Measurements from ENCODE around the gene ALAD. TPM values are rescaled to one million over a fixed set of nuclear protein-coding genes. Genes with fewer than 3 reads are reported as not detected.

Gene ALAD
- total and polyA plus RNA-seq, 9 of the 15 experiments (the other 6 are each of a cell fraction or from before 2014, with no cell fraction given), result 1.3 to 12.7 (median 6.8) TPM

- TF ChIP-seq RBBP5 (IDR thresholded peaks at IDR 0.05; ENCODE audit: borderline replicate concordance, insufficient read depth, low read length, poor library complexity, severe bottlenecking) (peak; percentile 99), NKRF (IDR thresholded peaks at IDR 0.05; ENCODE audit: borderline replicate concordance) (peak; percentile 93), JUNB (CRISPR knock-in tag; conservative IDR thresholded peaks at IDR 0.05) (no peak), HOMEZ (CRISPR knock-in tag; IDR thresholded peaks at IDR 0.05) (no peak), ZNF175 (CRISPR knock-in tag; IDR thresholded peaks at IDR 0.05; ENCODE audit: low read depth) (peak; percentile 64), MAFG (tag; conservative IDR thresholded peaks at IDR 0.05) (no peak), EWSR1 (IDR thresholded peaks at IDR 0.05; ENCODE audit: borderline replicate concordance, low read depth, partially characterized antibody) (no peak), ZNF589 (CRISPR knock-in tag; IDR thresholded peaks at IDR 0.05; ENCODE audit: low read depth) (no peak), E4F1 (CRISPR knock-in tag; IDR thresholded peaks at IDR 0.05; ENCODE audit: borderline replicate concordance) (no peak), SMAD2 (IDR thresholded peaks at IDR 0.05; ENCODE audit: low read depth, low read length) (no peak), ZNF584 (CRISPR knock-in tag; IDR thresholded peaks at IDR 0.05; ENCODE audit: low read depth) (no peak), POU5F1 (IDR thresholded peaks at IDR 0.05; ENCODE audit: borderline replicate concordance, low read depth, low read length, partially characterized antibody) (peak; percentile 86), PATZ1 (CRISPR knock-in tag; IDR thresholded peaks at IDR 0.05; ENCODE audit: borderline replicate concordance) (no peak), ZNF561 (CRISPR knock-in tag; conservative IDR thresholded peaks at IDR 0.05) (no peak)
- TF ChIP-seq, protein P1, sequence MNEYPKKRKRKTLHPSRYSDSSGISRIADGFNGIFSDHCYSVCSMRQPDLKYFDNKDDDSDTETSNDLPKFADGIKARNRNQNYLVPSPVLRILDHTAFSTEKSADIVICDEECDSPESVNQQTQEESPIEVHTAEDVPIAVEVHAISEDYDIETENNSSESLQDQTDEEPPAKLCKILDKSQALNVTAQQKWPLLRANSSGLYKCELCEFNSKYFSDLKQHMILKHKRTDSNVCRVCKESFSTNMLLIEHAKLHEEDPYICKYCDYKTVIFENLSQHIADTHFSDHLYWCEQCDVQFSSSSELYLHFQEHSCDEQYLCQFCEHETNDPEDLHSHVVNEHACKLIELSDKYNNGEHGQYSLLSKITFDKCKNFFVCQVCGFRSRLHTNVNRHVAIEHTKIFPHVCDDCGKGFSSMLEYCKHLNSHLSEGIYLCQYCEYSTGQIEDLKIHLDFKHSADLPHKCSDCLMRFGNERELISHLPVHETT (CRISPR knock-in tag; conservative IDR thresholded peaks at IDR 0.05 in 1 of 2, IDR thresholded peaks at IDR 0.05 in 1 of 2), result peak in 1 of 2 experiments; percentile 93; a peak in 2 of 4 replicates
Observed at GRCh38 chr9:113410207-113410864, 9.3 kb upstream of the ALAD start, which contains the start of the genes C9orf43 and POLE3 (continued).
